Caco-2 (cell line): ENCODE measurements around the gene ZNF329. TPM values are rescaled to one million over a fixed set of nuclear protein-coding genes. Genes with fewer than 3 reads are reported as not detected.

Experiments
- BruUV-seq: library from RNA; stranded (reverse); fragments of 400-500 nt; replicated peaks from 2 replicates; lab custom pipeline; 2021; lab: Mats Ljungman, UMichigan
- CTCF ChIA-PET: fragments of 300-600 bp; sonication (Branson Sonifier 250); formaldehyde crosslinking; loops from one replicate; lab custom pipeline; 2022; ENCODE audit warnings: antibody characterized with exemption; lab: Charles Lee
- POLR2A ChIA-PET: fragments of 300-600 bp; sonication (Branson Sonifier 250); formaldehyde crosslinking; loops from one replicate; lab custom pipeline; 2022; ENCODE audit warnings: antibody characterized with exemption; lab: Charles Lee
- DNase-seq, 2 experiments: peaks; one replicate each; pipeline versions ENCODE4 v3.0.0 to v3.0.0-alpha.2; 2020 to 2022
- H3K27me3 ChIP-seq: replicated peaks from 2 replicates; pipeline ENCODE4 v1.6.0; 2011; ENCODE audit warnings: low read length; ENCODE audit not compliant: control insufficient read depth, insufficient read depth
- H3K36me3 ChIP-seq: 2 replicates; pipeline ENCODE4 v1.5.1; 2011; ENCODE audit warnings: low read length; ENCODE audit not compliant: control insufficient read depth, insufficient read depth
- H3K4me1 ChIP-seq: fragments of 250-450 bp; sonication (Bioruptor Pico); 2 replicates; pipeline ENCODE4 v1.5.1; 2020; ENCODE audit warnings: mild to moderate bottlenecking
- H3K4me3 ChIP-seq: 2 replicates; pipeline ENCODE4 v1.5.1; 2011; ENCODE audit warnings: low read depth, mild to moderate bottlenecking, control low read depth, low read length
- H3K9me3 ChIP-seq: fragments of 250-450 bp; sonication (Bioruptor Pico); 2 replicates; pipeline ENCODE4 v1.5.1; 2020; ENCODE audit warnings: mild to moderate bottlenecking, moderate library complexity
- H3K27ac Mint-ChIP-seq: one replicate; pipeline ENCODE4 v1.8.0; 2022; ENCODE audit warnings: mixed read lengths; ENCODE audit not compliant: unreplicated experiment
- H3K27me3 Mint-ChIP-seq: one replicate; pipeline ENCODE4 v1.8.0; 2022; ENCODE audit warnings: mixed read lengths; ENCODE audit not compliant: insufficient read depth, unreplicated experiment
- H3K36me3 Mint-ChIP-seq: one replicate; pipeline ENCODE4 v1.8.0; 2022; ENCODE audit warnings: mild to moderate bottlenecking, mixed read lengths; ENCODE audit not compliant: insufficient read depth, unreplicated experiment
- H3K4me1 Mint-ChIP-seq: one replicate; pipeline ENCODE4 v1.8.0; 2022; ENCODE audit warnings: low read depth, mixed read lengths; ENCODE audit not compliant: unreplicated experiment
- H3K4me3 Mint-ChIP-seq: one replicate; pipeline ENCODE4 v1.8.0; 2022; ENCODE audit warnings: mild to moderate bottlenecking, moderate library complexity, mixed read lengths; ENCODE audit not compliant: unreplicated experiment
- H3K9me3 Mint-ChIP-seq: one replicate; pipeline ENCODE4 v1.8.0; 2022; ENCODE audit warnings: mixed read lengths; ENCODE audit not compliant: unreplicated experiment
- intact Hi-C: fragments of 100-400 bp; cut with micrococcal nuclease; formaldehyde crosslinking; loops from one replicate; pipeline ENCODE4 v1.10.0; 2022; ENCODE audit not compliant: unreplicated experiment
- total RNA-seq: library from RNA; stranded (reverse); gene quantifications from 2 replicates; pipeline ENCODE4 v1.2.3, GENCODE V29; 2022
- TF ChIP-seq, protein P1 (sequence below), 2 experiments: fragments of 200-600 bp in 1 of 2; IDR thresholded peaks; 1 replicate in 1 of 2; 2 replicates in 1 of 2; pipeline versions ENCODE4 v1.5.1 to v1.8.0; 2011 to 2022; ENCODE audit warnings: antibody characterized with exemption in 1 of 2, control low read depth in 1 of 2, inconsistent platforms in 1 of 2, low read depth in 1 of 2, low read length in 1 of 2, mild to moderate bottlenecking in 1 of 2, moderate library complexity in 1 of 2; ENCODE audit not compliant: insufficient read depth in 1 of 2, severe bottlenecking in 1 of 2, unreplicated experiment in 1 of 2

ZNF329 gene
- total RNA-seq, 1 experiment from 2014 or later: 5.4 TPM

DNA sequence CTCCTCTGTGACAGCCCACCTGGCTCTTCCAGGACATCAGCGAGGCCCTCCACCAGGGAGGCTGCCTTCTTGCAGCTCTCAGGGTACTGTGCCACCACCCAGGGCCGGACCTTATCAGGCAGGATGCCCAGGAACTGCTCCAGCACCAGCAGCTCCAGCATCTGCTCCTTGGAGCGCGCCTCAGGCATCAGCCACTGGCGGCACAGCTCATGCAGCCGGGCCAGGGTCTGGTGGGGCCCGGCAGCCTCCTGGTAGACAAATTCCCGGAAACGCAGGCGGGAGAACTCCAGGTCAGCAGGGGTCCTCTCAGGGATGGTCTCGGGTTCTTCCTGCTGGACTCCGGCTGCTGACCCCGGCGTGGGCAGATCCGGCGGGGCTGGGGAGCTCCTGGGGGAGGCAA, 60.7 kb downstream of the ZNF329 start:
- BruUV-seq: no TSS peak
- no peaks in the 10 kb centered on the region for H3K4me1 Mint-ChIP-seq
- Histone ChIP-seq H3K4me3 (no peak overlapping the region), H3K9me3 (peaks cover 23% of the 10 kb centered on the region), H3K27me3 (no peaks in the 10 kb centered on the region), H3K4me1 (no peaks in the 10 kb centered on the region), H3K36me3 (no peaks in the 10 kb centered on the region)
- ChIA-PET POLR2A (no interaction called here), CTCF (no interaction called here)
- H3K27ac Mint-ChIP-seq: no peak overlapping the region
- H3K4me3 Mint-ChIP-seq: no peak overlapping the region
- intact Hi-C loops: no loop called here
- DNase-seq: no peak
- H3K9me3 Mint-ChIP-seq: peaks cover 11% of the 10 kb centered on the region
- TF ChIP-seq, protein P1, sequence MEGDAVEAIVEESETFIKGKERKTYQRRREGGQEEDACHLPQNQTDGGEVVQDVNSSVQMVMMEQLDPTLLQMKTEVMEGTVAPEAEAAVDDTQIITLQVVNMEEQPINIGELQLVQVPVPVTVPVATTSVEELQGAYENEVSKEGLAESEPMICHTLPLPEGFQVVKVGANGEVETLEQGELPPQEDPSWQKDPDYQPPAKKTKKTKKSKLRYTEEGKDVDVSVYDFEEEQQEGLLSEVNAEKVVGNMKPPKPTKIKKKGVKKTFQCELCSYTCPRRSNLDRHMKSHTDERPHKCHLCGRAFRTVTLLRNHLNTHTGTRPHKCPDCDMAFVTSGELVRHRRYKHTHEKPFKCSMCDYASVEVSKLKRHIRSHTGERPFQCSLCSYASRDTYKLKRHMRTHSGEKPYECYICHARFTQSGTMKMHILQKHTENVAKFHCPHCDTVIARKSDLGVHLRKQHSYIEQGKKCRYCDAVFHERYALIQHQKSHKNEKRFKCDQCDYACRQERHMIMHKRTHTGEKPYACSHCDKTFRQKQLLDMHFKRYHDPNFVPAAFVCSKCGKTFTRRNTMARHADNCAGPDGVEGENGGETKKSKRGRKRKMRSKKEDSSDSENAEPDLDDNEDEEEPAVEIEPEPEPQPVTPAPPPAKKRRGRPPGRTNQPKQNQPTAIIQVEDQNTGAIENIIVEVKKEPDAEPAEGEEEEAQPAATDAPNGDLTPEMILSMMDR (IDR thresholded peaks at IDR 0.05; ENCODE audit: insufficient read depth in 1 of 2, low read depth in 1 of 2, low read length in 1 of 2, severe bottlenecking in 1 of 2, unreplicated experiment in 1 of 2): no peak
- peaks cover 8% of the 10 kb centered on the region for H3K36me3 Mint-ChIP-seq
- H3K27me3 Mint-ChIP-seq: no peaks in the 10 kb centered on the region

DNA sequence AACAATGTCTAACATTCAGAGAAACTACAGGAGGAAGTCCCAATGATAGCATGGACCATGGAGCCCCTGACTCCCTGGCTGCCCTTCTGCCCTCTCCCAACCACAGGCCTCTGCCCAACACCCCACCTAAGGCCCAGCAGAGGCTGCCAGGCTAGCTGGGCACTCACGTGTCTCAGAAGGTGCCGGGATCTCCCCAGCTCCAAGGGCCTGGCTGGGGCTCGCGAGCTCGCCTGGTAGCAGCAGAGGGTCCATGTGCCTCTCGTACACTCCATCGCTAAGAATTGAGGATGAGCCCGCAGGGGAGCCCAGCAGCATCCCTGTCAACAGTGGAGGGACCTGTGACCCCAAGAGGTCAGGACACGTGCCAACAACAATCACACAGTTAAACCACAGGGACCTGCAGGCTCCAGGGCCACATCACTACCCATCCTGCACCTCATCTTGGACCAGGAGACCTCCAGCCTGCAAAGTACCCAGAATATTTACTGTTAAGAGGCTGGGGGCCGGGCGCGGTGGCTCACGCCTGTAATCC, 62.0 kb downstream of the ZNF329 start:
- POLR2A ChIA-PET: no interaction called here
- BruUV-seq: no TSS peak
- H3K9me3 Mint-ChIP-seq: peaks cover 7% of the 10 kb centered on the region
- H3K36me3 Mint-ChIP-seq: peaks cover 5% of the 10 kb centered on the region
- no peak for DNase-seq
- H3K4me3 Mint-ChIP-seq: no peak overlapping the region
- H3K27ac Mint-ChIP-seq: no peak overlapping the region
- no peaks in the 10 kb centered on the region for H3K27me3 ChIP-seq
- H3K27me3 Mint-ChIP-seq: no peaks in the 10 kb centered on the region
- CTCF ChIA-PET: no interaction called here
- no peak overlapping the region for H3K4me3 ChIP-seq
- TF ChIP-seq, protein P1 (IDR thresholded peaks at IDR 0.05; ENCODE audit: insufficient read depth in 1 of 2, low read depth in 1 of 2, low read length in 1 of 2, severe bottlenecking in 1 of 2, unreplicated experiment in 1 of 2): no peak
- peaks cover 26% of the 10 kb centered on the region for H3K9me3 ChIP-seq
- no peaks in the 10 kb centered on the region for H3K36me3 ChIP-seq
- H3K4me1 Mint-ChIP-seq: no peaks in the 10 kb centered on the region
- no peaks in the 10 kb centered on the region for H3K4me1 ChIP-seq
- intact Hi-C loops: no loop called here

DNA sequence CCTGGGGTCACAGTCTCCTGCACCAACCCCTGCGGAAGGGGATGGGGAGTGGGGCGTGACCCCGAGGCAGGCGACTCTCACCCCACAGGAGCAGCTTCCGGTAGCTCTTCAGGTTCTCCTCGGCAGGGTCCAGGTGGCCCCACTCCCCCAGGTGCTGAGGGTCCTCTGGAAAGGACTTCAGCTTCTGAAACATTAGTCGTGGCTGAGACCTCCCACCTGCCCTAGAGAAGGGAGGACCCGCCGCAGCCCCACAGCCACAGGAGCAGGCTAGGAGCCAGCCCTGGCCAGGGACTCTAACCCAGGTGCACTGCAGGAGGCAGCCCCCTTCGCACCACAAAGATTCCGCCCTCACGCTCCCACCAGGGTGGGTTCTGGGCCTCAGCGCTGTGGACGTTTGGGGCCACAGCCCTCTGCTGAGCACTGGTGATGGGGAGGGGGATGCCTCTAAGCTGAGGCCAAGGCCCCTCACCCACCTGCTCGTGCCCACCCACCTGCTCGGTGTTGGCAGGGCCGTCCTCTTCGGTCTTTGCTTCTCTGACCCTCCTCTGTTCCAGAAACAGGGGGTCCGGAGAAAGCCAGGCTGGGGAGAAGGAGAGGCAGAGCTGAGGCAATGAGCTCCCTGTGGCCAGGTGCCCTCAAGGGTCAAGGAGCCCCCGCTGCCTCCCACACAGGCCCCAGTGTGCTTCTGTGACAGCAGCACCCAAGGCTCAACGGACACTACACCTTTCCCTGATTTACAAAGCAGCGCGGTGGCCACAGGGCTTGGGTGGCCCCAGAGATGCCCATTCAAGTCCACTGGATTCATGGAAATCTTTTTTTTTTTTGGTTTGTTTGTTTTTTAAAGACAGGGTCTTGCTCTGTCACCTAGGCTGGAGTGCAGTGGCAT, 63.5 kb downstream of the ZNF329 start:
- Histone ChIP-seq H3K27me3 (no peaks in the 10 kb centered on the region), H3K36me3 (no peaks in the 10 kb centered on the region), H3K4me3 (no peak overlapping the region), H3K4me1 (no peaks in the 10 kb centered on the region), H3K9me3 (peaks cover 34% of the 10 kb centered on the region)
- no TSS peak for BruUV-seq
- H3K4me3 Mint-ChIP-seq: no peak overlapping the region
- DNase-seq: no peak
- no peaks in the 10 kb centered on the region for H3K27me3 Mint-ChIP-seq
- H3K9me3 Mint-ChIP-seq: no peaks in the 10 kb centered on the region
- ChIA-PET CTCF (no interaction called here), POLR2A (no interaction called here)
- H3K36me3 Mint-ChIP-seq: no peaks in the 10 kb centered on the region
- intact Hi-C loops: no loop called here
- no peak overlapping the region for H3K27ac Mint-ChIP-seq
- TF ChIP-seq, protein P1 (IDR thresholded peaks at IDR 0.05; ENCODE audit: insufficient read depth in 1 of 2, low read depth in 1 of 2, low read length in 1 of 2, severe bottlenecking in 1 of 2, unreplicated experiment in 1 of 2): no peak
- H3K4me1 Mint-ChIP-seq: no peaks in the 10 kb centered on the region
